Stomach (tissue), 9 donors: Measurements from ENCODE around the gene USP24. TPM values are rescaled to one million over a fixed set of nuclear protein-coding genes. Genes with fewer than 3 reads are reported as not detected.

Experiments
- DNase-seq, 2 donors: peaks; one replicate each; pipeline versions ENCODE4 v3.0.0 to v3.0.0-alpha.2; 2013 to 2019
- H3K27ac ChIP-seq, 5 donors: fragments of 200-600 bp in 4 of 5; sonication (generic) in 4 of 5; one replicate each; pipeline ENCODE4 v1.5.1; 2013 to 2019; ENCODE audit warnings: mild to moderate bottlenecking in 1 of 5, moderate library complexity in 1 of 5
- H3K27me3 ChIP-seq, 3 donors: fragments of 200-600 bp; sonication (generic); one replicate each; pipeline ENCODE4 v1.5.1; 2017 to 2019; ENCODE audit warnings: mixed run types in 1 of 3
- H3K36me3 ChIP-seq, 4 donors: fragments of 200-600 bp; sonication (generic); 1 replicate in 3 of 4; 2 replicates in 1 of 4; pipeline ENCODE4 v1.5.1; 2016 to 2019
- H3K4me1 ChIP-seq, 4 donors: fragments of 200-600 bp; sonication (generic); one replicate each; pipeline ENCODE4 v1.5.1; 2016 to 2019
- H3K4me3 ChIP-seq, 4 donors: fragments of 200-600 bp; sonication (generic) in 3 of 4; one replicate each; pipeline ENCODE4 v1.5.1; 2016 to 2019; ENCODE audit warnings: mild to moderate bottlenecking in 1 of 4
- H3K9me3 ChIP-seq, 4 donors: fragments of 200-600 bp; sonication (generic); one replicate each; pipeline ENCODE4 v1.5.1; 2016 to 2019
- CTCF ChIP-seq, 7 experiments: fragments of 450-650 bp in 4 of 7; fragments of 200-600 bp in 3 of 7; sonication (generic) in 3 of 7; IDR thresholded peaks; one replicate each; pipeline ENCODE4 v1.5.1; 2016 to 2019; ENCODE audit warnings: antibody characterized with exemption in 7 of 7, control low read depth in 2 of 7, mild to moderate bottlenecking in 1 of 7
- EP300 ChIP-seq: sonication (generic); formaldehyde crosslinking; IDR thresholded peaks from one replicate; pipeline ENCODE4 v1.6.1; 2017; ENCODE audit warnings: antibody characterized with exemption
- POLR2A ChIP-seq, 4 donors: fragments of 450-650 bp; IDR thresholded peaks; one replicate each; pipeline ENCODE4 v1.6.1; 2016; ENCODE audit warnings: antibody characterized with exemption in 4 of 4, control low read depth in 2 of 4, mild to moderate bottlenecking in 1 of 4, moderate library complexity in 1 of 4
- POLR2AphosphoS5 ChIP-seq, 3 donors: sonication (generic); formaldehyde crosslinking; IDR thresholded peaks; one replicate each; pipeline ENCODE4 v1.6.1; 2016; ENCODE audit warnings: antibody characterized with exemption in 3 of 3
- WGBS, 5 donors: extraction: QIAGEN DNeasy Blood & Tissue Kit in 3 of 5; methylation state at CpG; one replicate each; pipeline versions ENCODE4 v1.1.5 to v1.1.7; 2013 to 2018; 5-methylcytosine and 5-hydroxymethylcytosine counted together
- intact Hi-C: fragments of 100-400 bp; cut with DNase I; formaldehyde crosslinking; loops from one replicate; pipeline ENCODE4 v1.15.1; 2023; ENCODE audit warnings: low total_unique reads
- polyA plus RNA-seq, 3 donors: library from polyadenylated mRNA; stranded (reverse); fragments of 200-250 nt; gene quantifications; one replicate each; pipeline ENCODE4 v1.2.3, GENCODE V29; 2013
- total RNA-seq, 5 donors: library from RNA; depleted of rRNA; stranded (reverse); fragments of >200 nt; gene quantifications; one replicate each; pipeline versions ENCODE4 v1.1.0 to v1.2.3, GENCODE V29; 2014 to 2016
- donor health status: healthy with polysubstance abuse.
- donor health status: Bipolar disorder and iron deficiency.
- donor health status: healthy.

USP24 gene
- total and polyA plus RNA-seq, 8 donors, result 5.5 to 114 (median 17.0) TPM

GRCh38 chr1:55087439-55087838 is 127.7 kb downstream of the USP24 start:
- Histone ChIP-seq H3K36me3 (peaks cover 79 to 100% (median 100%) of the 10 kb centered on the region in 4 donors), H3K27me3 (no peaks in the 10 kb centered on the region), H3K4me1 (no peaks in the 10 kb centered on the region)

GRCh38 chr1:55084257-55084656 is 130.9 kb downstream of the USP24 start:
- intact Hi-C loops, result no loop called here
- H3K9me3 ChIP-seq, result no peaks in the 10 kb centered on the region
- TF ChIP-seq CTCF (IDR thresholded peaks at IDR 0.05), result no peak
- TF ChIP-seq POLR2A (IDR thresholded peaks at IDR 0.05), result no peak
- TF ChIP-seq POLR2AphosphoS5 (IDR thresholded peaks at IDR 0.05), result no peak
- TF ChIP-seq EP300, result no peak
- no peak overlapping the region for H3K27ac ChIP-seq
- H3K4me1 ChIP-seq, result no peaks in the 10 kb centered on the region
- WGBS, 5 donors, result 94 to 98% (median 95%) methylated on average over 7 of the region's 7 CpGs
- H3K36me3 ChIP-seq, result peaks cover 81 to 100% (median 100%) of the 10 kb centered on the region in 4 donors
- no peak for DNase-seq
- H3K4me3 ChIP-seq, result no peak overlapping the region
- no peaks in the 10 kb centered on the region for H3K27me3 ChIP-seq

More at GRCh38 chr1:55087439-55087838, 127.7 kb downstream of the USP24 start:
- Histone ChIP-seq H3K4me3 (no peak overlapping the region), H3K9me3 (no peaks in the 10 kb centered on the region), H3K27ac (no peak overlapping the region)
- intact Hi-C loops, result no loop called here
- TF ChIP-seq POLR2A (IDR thresholded peaks at IDR 0.05), result no peak
- TF ChIP-seq POLR2AphosphoS5 (IDR thresholded peaks at IDR 0.05), result no peak
- no peak for TF ChIP-seq EP300
- no peak for TF ChIP-seq CTCF (IDR thresholded peaks at IDR 0.05)
- WGBS, 5 donors, result 75 to 90% (median 84%) methylated on average over 3 of the region's 3 CpGs
- DNase-seq, result no peak

GRCh38 chr1:55081905-55082296 is 133.3 kb downstream of the USP24 start:
- H3K9me3 ChIP-seq, result no peaks in the 10 kb centered on the region
- intact Hi-C loops, result no loop called here
- H3K4me3 ChIP-seq, result no peak overlapping the region
- H3K27me3 ChIP-seq, result no peaks in the 10 kb centered on the region
- no peak overlapping the region for H3K27ac ChIP-seq
- H3K4me1 ChIP-seq, result no peaks in the 10 kb centered on the region
- DNase-seq, result no peak
- no peak for TF ChIP-seq POLR2A (IDR thresholded peaks at IDR 0.05)
- no peak for TF ChIP-seq POLR2AphosphoS5 (IDR thresholded peaks at IDR 0.05)
- no peak for TF ChIP-seq EP300
- no peak for TF ChIP-seq CTCF (IDR thresholded peaks at IDR 0.05)
- 56 to 81% (median 67%) methylated on average over 2 of the region's 2 CpGs for whole genome bisulfite sequencing, 5 donors
- peaks cover 69 to 100% (median 100%) of the 10 kb centered on the region in 4 donors for H3K36me3 ChIP-seq

- no peaks in the 10 kb centered on the region for H3K27me3 ChIP-seq
- H3K9me3 ChIP-seq, result no peaks in the 10 kb centered on the region
- intact Hi-C loops, result no loop called here
- no peak for TF ChIP-seq POLR2AphosphoS5 (IDR thresholded peaks at IDR 0.05)
- TF ChIP-seq EP300, result no peak
- no peak for TF ChIP-seq POLR2A (IDR thresholded peaks at IDR 0.05)
- TF ChIP-seq CTCF (IDR thresholded peaks at IDR 0.05), result no peak
- H3K27ac ChIP-seq, result no peak overlapping the region
- peaks cover 68 to 100% (median 100%) of the 10 kb centered on the region in 4 donors for H3K36me3 ChIP-seq
- H3K4me3 ChIP-seq, result no peak overlapping the region
- DNase-seq, result no peak
- 79 to 89% (median 83%) methylated on average over 9 of the region's 9 CpGs for WGBS, 5 donors
- H3K4me1 ChIP-seq, result no peaks in the 10 kb centered on the region
Measured at GRCh38 chr1:55081188-55081904, 133.8 kb downstream of the USP24 start.
